Measurements from ENCODE around the gene WWC2.
A peak's percentile ranks its signal among the peaks of the same experiment; 100 is the strongest.
"Not testable (repeated sequence)": the region's sequence is repeated elsewhere in the genome, so short reads cannot be mapped to it uniquely, and the experiment has no call there.

The WWC2 gene

DNA sequence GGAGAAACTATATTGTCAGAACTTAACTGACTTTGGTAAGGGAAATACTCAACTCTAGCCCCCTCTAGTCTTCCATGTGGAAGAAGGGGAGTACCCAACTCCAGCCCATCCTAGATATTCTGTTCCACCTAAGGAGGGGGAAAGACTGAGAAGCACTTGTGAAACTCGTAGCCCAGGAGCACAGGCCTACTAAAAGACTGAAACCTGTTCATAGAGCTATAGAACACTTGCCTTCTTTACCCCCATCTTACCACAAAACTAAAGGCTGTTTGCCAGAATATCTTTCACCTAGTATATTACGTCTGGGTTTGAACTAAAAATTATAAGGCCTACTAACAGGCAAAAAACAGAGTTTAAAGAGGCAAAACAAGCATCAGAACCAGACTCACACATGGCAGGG, 205.5 kb downstream of the WWC2 start:
- no peak for DNase-seq

DNA sequence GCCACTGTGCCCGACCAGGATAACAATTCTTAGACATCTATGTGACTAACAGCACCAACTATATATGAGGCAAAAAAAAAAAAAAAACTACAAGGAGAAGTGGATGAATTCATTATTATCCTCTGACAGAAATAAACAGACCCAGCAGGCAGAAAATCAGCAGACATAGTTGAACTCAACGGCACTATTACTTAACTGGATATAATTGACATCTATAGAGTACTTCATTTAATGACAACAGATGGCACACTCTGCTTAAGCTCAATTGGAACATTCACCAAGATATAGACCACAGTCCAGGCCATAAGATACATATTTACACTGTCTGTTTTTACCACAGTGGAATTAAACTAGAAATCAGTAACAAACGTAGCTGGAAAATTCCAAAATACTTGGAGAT, 207.8 kb downstream of the WWC2 start:
- DNase-seq, result peak in 1 of 2 experiments; percentile 29

DNA sequence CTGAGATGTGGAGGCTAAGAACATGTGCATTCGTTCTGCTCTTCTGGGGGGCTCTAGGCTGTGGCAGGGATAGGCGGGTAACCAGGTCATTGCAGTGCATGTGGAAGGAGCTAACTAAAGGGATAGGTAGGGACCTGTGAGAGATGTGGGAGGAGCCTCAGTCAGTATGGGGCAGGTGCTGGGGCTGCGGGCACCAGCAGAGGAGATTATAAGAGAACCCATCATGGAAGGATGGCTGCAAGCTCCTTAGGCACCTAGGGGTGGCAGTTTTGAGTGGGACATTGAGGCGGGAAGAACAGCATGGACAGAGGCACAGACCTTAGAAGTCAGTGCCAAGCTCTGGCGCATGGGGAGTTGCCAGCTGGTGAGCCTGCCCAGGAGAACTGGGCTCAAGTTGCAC, 213.8 kb downstream of the WWC2 start:
- no peak for DNase-seq

DNA sequence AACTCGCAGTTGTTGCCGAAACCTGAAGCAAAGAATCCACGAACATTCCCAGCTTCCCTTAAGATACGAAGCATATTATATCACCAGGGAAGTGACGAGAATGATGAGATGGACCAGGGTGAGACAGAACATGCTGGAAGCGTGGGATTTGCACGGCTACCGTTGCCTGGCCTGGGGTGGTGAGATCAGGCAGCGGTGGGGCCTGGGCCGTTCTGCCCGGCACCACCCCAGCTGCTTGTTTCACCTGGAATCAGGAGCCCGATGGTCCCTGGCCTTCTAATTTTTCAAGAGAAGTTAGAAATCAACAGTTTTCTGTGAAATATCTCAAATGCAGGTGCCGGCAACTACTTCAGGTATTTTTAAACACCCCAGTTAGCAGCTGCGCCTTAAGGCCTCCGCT, 215.3 kb downstream of the WWC2 start:
- no peak for DNase-seq

DNA sequence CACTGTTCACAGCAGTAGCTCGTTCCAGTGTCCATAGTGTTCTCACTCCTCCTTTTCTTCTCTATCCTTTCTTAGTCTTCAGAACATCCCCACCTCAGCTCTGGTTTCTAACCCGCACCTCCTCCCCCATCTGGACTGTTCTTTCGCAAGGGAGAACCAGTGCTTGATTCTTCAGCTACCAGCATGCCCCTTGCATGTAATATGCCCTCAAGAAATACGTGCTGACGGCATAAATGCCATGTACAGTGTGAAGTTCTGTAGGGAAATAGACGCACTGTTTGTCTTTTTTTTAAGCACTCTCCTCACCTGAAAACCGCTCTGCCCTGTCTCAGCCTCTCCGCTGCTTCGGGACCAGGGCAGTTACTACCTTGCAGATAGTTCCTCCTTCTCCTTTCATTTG, 215.7 kb downstream of the WWC2 start:
- no peak for DNase-seq

DNA sequence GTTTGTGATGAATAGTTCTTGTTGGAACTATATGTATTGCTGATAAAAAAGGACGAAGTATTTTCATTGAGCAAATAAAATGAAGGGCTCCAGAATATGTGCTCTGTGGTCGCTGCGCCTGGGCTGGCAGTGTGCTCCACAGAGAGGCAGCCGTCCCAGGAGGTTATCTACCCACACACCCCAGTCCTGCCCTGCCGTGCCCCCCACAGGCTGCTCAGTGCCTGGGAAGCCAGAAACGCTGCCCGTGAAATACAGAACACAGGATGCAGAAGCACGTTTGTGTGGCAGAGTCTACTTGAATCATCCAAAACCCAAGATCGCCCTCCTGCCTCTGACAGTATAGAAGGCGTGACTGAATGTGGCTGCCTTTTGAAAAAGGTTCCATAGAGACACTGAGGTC, 219.6 kb downstream of the WWC2 start:
- no peak for DNase-seq

DNA sequence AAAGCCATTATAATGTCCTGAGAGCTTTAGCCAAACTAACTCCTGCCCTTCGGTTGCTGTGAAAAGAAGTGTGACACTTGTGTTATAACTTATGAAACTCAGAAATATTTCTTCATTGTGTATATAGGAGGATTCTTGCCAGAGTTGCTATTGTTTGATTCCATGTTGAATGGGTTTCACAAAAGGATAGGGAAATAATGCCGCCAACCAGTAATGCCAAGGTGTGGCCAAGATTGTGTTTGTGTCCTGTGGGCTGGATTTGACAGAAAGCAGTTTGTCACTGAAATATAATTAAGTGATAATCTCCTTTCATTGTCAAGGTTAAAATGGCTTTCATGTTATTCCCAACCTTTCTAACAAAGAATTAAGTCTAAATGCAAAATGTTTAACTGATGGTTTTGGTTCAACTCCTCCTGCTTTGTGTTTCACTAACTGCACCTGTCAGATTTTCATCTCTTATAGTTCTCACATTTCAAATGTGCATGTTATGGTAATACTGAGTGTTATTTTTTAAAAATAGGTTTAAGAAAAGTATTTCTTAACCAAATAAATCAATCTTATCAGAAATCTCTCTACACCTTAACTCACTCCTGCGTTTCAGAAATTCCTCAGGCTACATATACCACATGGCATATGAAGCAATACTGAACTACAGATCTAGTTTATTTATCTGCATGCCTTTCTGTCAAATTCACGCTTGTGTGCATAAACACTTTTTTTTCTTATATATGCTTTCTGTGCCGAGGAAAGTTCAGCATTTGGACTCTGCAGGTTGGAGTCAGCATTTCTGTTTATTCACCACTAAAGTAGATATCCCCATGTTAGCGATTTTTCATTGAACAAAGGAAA, 221.4 kb downstream of the WWC2 start, which contains the start of gene CLDN22:
TSS of gene CLDN22 (minus strand) at position 66 of the 849 bp plus-strand sequence. CDS start at position 8, 58 bp downstream.
- peak in 1 of 2 experiments; percentile 16 for DNase-seq

DNA sequence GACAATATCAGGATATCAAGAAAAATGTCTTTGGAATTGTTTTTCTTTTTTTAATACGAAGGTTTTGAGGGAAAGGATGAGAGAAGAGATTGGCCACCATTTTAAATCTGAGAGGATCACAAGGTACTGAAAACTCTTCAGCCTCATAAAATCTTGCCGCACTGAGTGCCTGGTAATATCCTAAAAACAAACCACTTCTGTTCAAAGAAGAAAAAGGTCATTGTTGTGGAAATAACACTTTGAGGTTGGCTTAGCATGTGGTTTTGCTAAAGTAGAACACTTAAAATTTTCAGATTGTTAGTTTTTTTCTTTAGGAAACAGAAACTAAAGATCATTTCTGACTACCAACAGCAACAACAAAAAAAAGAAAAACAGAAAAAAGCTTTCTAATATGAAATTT, 222.0 kb downstream of the WWC2 start:
- no peak for DNase-seq

DNA sequence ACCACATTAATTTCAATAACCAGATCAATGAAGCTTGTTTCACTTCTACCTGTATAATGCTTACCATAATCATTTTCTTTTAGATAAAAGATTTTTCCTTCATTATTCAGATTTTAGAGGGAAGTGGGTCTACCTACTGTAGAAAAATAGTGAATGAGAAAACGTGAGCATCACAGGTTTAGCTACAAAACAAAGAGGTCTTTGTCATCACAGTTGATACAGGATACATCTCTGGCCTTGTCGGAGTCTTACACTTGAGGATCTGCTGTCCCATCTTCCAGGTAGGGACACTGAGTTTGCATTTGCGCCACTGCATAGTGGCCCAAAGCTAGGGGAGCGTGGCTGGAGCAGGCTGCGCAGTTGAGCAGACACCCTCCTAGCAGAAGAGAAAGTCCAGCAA, 222.5 kb downstream of the WWC2 start:
- DNase-seq, result no peak

DNA sequence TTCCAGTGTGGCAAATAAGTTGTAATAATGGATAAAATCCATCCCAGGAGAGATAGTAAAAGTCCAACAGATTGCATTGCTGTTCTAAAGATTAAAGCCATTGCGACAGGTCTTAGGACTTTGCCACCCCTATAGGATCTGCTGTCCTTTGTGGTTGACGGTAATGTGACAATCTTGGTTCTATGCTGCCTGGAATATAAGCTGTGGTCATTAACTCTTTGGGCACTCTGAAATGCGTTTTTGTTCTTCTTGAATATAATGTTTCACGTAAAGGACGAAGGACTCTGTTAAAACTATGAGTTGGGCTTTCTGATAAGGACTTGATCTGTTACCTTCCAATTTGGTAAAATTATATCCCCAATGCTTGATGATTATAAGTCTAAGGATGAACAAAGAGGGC, 223.3 kb downstream of the WWC2 start, which contains the start of gene CLDN24:
TSS of gene CLDN24 (minus strand) at position 101 of the 400 bp plus-strand sequence. CDS start at position 101, 0 bp downstream.
- DNase-seq, result no peak

DNA sequence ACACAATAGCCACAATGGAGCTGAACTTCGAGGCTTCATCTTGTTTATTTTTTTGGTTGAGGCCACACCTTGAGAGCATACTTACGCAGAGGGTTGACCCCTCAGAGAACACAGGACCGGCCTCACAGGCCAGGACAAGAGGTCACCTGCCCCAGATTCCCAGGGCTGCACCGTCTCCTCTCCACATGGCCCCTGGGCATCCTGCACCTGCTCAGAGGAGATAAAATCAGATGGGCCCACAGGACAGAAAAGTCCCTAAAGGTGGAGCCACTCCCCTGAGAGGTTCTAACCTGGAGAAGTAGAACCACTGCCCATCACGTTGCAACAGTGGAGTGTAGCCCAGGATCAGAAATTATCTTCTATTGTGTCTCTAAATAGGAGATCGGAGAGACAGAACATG, 224.2 kb downstream of the WWC2 start:
- no peak for DNase-seq

DNA sequence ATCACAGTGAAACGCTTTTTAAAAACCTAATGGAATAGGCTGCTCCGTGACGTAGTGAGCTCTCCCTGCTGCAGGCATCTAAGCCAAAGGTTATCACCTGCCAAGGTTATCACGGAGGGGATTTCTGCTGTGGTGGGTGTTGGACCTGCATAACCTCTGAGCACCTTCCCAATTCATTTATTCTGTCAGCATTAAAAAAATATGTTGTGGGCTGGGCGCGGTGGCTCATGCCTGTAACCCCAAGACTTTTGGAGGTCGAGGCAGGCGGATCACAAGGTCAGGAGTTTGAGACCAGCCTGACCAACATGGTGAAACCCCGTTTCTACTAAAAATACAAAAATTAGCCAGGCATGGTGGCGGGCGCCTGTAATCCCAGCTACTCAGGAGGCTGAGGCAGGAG, 225.0 kb downstream of the WWC2 start:
- DNase-seq, result not testable (repeated sequence)

DNA sequence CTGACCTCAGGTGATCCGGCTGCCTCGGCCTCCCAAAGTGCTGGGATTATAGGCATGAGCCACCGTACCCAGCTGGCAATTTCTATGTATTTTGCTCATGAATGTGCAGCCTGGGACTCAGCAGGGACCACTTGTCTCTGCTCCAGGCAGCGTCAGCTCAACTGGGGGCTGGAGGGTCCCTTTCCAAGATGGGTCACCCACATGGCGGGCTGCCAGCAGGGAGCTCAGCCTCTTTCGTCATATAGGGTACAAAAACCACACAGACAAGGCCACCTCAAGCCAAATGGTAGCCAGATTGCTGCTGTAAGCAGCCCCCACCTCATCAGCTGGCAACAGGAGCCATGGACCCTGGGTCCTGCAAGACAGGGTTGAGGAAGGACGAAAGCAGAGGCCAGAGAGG, 225.6 kb downstream of the WWC2 start:
- no peak for DNase-seq

DNA sequence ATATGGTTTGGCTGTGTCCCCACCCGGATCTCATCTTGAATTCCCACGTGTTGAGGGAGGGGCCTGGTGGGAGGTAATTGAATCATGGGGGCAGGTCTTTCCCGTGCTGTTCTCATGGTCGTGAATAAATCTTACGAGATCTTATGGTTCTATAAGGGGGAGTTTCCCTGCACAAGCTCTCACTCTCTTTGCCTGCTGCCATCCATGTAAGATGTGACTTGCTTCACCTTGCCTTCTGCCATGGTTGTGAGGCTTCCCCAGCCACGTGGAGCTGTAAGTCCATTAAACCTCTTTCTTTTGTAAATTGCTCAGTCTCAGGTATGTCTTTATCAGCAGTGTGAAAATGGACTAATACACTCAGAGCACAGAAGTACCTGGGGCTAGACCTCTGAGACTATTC, 227.3 kb downstream of the WWC2 start:
- DNase-seq, result not testable (repeated sequence)

DNA sequence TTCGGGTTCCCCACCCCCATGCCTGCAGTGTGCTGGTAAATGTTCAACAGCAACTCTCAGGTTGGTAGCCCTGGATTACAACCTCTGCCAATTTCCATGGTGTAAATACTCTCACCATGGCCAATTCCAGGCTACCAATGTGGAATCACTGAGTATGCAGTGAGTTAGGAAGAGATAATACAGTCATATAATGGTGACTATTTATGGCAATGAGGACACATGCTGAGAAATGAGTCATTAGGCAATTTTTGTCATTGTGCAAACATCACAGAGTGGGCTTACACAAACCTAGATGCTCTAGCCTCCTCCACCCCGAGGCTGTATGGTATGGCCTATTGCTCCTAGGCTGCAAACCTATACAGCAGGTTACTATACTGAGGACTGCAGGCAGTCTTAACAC, 227.8 kb downstream of the WWC2 start:
- DNase-seq, result peak in 1 of 2 experiments; percentile 24

DNA sequence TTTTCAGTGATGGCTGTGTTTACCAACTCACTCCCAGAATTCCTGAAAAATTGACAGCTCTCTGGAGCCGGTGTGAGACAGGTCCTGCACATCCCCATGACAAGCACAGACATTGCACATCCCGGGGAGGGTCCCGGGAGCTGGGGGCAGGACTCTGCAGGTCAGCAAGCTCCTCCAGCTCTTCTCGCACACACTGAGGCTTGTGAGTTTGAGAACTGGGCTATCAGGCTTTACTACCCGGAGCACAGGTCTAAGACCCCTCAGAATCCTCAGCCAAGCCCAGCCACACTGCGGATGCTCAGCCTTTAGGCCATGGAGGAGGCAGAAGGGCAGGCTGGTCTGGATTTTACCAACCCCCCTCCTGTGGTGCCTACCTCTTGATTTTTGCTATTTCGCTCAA, 228.8 kb downstream of the WWC2 start:
- DNase-seq, result no peak

DNA sequence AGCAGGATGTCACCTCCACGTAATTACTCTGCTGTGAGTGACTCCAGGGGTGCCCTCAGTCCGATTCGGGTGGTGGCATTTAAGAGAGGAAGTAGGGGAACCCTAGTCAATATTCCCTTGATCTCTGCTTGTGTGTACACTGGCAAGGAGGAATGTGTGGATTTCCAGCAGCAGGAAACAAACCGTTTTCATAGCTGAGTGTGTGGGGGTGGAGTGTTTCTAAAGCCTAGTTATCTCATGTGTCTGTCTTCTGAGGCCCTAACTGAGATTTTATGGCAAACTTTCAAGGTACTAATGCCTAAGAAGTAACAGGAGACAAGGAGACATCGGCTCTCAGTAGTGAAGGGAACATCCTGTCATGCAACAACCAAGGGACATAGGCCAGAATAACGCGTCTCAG, 229.8 kb downstream of the WWC2 start:
- no peak for DNase-seq

DNA sequence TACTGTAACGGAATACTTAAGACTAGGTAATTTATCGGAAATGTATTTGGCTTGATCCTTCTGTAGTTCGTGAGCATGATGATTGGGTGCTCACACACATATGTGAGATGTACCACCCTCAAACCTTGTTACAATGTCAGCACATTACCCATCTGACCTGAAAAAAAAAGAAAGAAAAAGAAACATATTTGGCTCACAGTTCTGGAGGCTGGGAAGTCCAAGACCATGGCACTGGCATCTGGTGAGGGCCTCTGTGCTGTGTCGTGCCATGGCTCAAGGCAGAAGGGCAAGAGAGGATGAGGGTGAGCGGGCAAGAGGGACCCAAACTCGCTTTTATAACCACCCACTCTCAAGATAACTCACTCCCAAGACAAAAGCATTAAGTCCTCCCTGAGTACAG, 230.2 kb downstream of the WWC2 start:
- no peak for DNase-seq

DNA sequence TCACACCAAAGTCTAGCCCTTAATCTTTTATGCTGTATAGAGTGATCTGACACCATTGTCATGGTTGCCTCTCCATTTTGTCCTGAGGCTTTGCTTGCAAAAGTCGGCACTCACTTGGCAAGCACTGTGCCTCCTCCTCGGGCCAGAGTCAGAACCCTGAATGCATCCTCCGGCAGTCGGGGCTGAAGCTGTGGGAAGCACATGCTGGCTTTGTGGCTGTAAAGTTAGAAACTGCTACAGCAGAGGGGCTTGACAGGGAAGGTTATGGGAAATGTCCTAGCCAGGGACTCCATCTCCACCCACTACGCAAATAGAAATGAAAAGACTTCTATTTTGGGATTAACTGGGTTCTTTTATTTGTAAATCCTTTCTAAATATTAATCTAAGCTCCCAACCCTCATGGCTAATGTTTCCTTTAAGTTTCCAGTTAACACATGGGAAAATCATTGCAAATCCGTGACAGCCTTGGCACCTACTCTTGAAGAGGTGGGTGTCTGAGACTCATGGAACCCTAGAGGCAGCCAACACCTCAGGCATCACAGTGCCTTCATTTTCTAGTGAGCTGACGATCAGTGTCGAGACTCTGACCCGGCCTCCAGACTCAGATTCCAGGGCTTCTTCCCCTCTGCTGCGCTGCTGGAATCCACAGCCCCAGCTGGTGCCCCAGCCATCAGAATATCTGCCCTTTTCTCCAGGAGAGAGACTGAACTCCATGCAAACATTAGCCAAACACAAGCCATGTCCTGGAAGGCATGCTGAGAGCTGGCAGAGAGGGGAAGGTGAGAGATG, 231.1 kb downstream of the WWC2 start:
- DNase-seq, result no peak

DNA sequence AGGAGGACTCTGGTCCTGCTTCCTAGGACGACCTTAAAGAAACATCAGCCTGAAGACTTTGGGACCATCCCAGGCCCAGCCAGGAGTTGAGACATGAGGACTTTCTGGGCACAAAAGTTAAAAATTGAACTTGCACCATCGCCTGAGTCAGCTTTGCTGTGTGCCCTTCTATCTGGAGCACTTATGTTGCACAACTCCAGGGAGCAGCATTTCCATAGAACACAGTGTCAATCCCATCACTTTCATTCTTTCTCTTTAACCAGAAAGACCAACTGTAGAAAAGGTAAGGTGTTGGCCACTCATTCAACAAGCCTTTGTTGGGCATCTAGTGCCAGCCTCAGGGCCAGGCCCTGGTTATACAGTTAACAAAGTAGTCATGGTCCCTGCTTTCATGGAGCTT, 231.8 kb downstream of the WWC2 start:
- no peak for DNase-seq

DNA sequence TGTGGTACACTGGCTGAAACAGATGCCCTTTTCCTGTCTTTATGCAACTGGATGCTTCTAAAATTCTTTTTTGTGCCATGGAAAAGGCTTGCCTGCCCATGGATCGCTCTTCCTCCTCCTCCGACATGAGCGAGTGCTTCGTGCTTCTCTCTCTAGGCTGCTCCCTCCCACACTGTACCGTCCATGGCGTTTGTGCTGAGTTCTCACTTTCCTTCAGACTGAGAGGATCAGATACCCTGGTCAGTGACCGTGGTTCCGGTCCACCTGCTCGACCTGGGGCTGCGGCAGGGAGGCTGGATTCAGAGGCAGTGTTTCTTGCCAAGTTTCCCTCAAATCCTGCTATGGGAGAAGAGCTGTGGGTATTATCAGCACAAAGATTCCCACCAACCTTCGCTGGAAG, 233.4 kb downstream of the WWC2 start:
- no peak for DNase-seq

DNA sequence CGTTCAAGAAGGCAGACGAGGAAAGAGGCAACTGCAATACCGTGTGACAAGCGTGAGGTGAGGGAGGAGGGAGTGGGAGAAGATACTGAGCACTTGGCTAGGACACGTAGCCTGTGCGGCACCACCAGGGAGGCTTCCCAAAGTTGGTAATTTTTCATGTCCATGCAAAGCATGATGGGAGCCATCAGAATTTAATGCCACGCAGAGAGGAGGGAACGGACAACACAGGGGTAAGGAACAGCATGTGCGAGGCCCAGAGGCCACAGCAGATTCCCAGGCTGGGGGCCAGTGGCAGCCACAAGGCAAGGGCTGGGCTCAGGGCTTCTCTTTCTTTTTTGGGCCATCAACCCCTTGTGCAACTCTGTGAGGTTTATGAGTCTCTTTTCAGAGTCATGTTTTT, 234.1 kb downstream of the WWC2 start:
- DNase-seq, result no peak

DNA sequence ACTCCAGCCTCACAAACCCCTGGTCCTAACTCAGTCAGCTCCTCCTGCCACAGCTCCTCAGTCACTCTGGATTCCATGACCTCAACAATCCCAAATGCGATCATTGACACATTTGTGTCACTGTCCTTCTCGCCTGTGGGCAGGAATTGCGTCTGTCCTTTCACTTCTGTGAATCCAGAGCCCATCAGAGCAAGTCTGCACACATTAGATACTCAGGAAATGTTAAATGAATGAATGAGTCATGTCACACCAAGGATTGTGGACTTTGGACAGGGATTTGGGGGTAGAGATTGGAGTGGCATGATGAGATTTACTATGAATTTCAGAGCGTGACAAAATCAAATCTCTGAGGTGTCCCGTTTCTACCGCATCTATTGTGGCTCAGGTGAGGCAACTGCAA, 234.9 kb downstream of the WWC2 start:
- DNase-seq, result peak in 1 of 2 experiments; percentile 33

DNA sequence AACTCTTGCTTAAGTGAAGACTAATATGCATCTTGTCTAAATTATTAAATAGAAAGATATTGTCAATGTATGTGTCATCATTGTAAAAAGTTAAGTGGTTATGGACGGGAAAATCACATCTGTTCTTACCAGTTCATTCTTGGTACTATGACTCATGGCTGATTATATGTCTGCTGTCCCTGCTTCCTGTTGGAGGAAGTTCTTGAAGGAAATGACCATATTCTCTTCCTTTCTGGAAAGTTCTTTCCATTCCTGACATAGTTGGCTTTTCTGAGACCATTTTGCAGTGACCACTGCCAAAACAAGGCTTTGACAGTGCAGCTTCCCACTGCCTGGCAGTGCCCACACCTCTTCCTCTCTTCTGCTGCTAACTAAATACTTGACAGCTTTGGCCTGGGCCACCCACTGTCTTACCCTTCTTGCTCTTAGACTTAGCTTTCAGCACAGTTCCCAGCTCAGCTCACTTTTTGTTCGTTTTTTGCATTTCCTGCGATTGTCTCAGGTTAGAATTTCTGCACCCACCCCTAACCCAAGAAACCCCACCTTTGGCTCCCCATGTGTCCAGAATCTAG, 236.4 kb downstream of the WWC2 start:
- DNase-seq, result no peak
